Iris pigment epithelial cell (primary cell): ENCODE data around the gene PRSS27.
"Not testable (repeated sequence)": the region's sequence is repeated elsewhere in the genome, so short reads cannot be mapped to it uniquely, and the experiment has no call there.

Source experiments
- DNase-seq: peaks from one replicate; pipeline ENCODE4 v3.0.0-alpha.2; 2011; ENCODE audit warnings: low read depth

Gene PRSS27

GRCh38 chr16:2671741-2672140 is 48.3 kb downstream of the PRSS27 start:
- DNase-seq = no peak

- DNase-seq = not testable (repeated sequence)
These were observed 48.8 kb downstream of the PRSS27 start for GRCh38 chr16:2671193-2671592.

GRCh38 chr16:2670017-2670416 is 50.0 kb downstream of the PRSS27 start:
- peak; percentile 46 for DNase-seq

- DNase-seq = not testable (repeated sequence)
These were observed 50.4 kb downstream of the PRSS27 start for GRCh38 chr16:2669587-2669986.

GRCh38 chr16:2666671-2667070 is 53.4 kb downstream of the PRSS27 start:
- DNase-seq = not testable (repeated sequence)

GRCh38 chr16:2664574-2664982 is 55.4 kb downstream of the PRSS27 start:
- no peak for DNase-seq

GRCh38 chr16:2663553-2664546 is 56.2 kb downstream of the PRSS27 start:
- peak; percentile 27 for DNase-seq
